Suppressor macrophage treated with lipopolysaccharide for 1 hour (primary cell): ENCODE measurements around the gene CBFA2T3.

Experiments
- DNase-seq, 3 donors: peaks; one replicate each; pipeline ENCODE4 v3.0.0-alpha.2; 2020 to 2022

CBFA2T3 gene

DNA sequence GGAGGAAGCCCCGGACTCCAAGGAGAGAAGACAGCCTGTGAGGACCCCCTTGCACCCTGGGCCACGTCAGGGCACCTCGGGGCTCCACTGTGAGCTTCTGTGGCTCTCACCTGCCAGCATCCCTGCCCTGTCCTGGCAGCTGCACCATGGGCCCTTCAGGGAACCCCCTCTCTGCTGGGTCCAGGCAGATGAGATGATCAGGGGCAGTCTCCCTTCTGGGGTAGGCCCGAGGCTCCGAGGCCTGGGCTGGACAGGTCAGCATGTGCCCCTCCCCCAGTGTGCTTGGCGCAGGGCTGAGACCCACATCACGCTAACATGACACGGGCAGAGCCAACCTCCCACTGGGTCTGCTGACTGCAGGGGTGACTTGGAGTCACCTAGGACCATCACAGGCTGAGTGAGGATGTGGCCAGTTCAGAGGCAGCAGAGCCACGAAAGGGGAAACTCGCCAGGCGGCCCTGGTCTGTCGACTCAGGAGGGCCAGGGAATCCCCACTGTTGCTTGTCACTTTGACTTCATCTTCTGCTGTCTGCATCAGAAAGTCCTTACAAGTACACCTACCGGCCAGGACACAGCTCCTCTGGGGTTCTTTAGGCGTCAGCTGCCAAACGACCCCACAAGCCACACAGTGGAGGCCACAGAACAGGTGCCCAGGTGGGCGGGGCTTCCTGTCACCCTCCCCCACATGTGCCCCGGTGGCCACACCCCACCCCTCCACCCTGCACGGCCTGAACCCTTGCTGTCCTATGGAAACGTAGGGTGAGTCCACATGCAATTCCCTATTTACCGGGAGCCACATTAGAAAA lies 122.5 kb downstream of the CBFA2T3 start:
- peak; percentile 91 to 92 (median 91) for DNase-seq

DNA sequence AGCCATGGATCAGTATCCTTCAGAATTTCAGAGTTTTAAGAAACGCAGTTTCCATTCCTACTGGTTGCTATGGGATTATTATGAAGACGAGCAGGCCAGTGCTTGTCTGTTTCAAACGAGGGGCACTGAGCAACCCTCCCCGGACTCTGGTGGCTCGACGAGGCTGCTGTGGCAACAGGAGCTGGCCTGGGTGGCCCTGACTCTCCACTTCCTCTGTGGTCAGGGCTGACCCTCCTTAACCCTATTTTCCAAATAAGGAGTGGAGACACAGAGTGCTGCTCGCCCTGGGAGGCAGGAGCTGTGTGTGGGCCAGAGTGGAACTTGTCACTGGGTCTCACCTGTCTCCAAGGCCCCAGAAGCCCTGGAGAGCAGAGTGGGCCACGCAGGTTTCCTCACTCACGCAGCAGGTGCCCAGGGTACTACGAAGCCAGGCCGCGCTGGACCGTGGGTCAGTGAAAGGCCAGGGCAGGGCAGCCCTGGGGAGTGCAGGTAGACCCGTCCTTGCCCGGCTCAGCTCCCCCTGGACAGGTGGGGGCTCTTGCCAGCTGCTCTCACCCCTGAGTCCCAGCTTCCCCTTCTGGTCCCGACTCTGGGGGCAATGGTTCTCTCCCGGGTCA lies 123.6 kb downstream of the CBFA2T3 start:
- peak; percentile 54 to 68 (median 59) for DNase-seq

DNA sequence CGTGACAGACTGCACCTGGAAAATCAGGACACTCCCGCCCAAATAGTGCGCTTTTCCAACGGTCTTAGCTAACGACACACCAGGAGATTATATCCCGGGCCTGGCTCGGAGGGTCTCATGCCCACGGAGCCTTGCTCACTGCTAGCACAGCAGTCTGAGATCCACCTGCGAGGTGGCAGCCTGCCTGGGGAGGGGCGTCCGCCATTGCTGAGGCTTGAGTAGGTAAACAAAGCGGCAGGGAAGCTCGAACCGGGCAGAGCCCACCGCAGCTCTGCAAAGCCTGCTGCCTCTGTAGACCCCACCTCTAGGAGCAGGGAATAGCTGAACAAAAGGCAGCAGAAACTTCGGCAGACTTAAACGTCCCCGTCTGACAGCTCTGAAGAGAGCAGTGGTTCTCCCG lies 125.4 kb downstream of the CBFA2T3 start:
- no peak for DNase-seq

DNA sequence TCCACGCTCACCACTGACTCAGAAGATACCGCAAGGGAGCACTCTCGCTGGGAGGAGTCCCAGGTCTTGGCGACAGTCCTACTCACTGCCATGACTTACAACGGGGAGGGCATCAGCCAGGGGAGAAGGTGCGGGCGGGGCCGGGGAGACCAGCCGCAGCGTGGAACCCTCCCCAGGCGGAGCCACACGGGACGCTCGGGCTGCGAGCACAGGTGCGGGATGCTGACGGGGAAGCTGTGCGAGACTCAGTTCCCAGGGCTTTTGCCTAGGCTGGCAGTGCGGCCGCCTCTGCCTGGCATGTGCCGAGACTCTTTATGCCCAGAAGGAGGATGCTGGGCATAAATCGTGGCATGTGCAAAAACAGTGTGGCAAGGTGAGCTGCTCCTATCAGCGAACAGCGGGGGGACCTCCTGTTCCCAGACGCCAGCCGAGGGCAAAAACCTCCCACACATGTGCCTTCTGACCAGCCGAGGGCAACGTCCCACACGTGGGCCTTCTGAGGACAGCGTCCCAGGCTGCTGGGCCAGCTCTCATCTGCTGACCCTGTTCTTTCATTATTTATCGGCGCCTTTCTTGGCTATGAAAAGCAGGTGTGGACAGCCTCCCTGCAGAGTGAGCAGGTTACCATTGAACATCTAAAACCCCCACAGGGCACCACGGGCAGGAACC lies 126.3 kb downstream of the CBFA2T3 start:
- DNase-seq, result no peak

DNA sequence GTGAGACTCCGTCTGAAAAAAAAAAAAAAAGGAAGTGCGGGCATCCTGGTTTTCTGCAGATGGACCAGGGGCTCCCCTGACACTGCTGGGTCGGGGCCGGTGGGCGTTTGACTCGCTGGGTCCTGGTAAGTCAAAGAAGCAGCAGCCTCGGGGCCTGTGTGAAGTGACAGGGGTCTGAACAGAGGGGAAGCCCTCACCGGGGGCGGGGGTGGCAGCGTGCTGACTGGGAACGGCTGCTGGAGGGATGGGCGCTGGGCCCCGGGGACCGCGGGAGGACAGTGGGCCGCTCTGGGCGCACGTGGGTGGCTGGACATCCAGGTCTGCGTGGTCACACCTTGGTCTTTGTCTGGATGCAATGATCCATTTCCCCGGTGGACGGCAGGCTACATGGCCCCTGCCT lies 128.4 kb downstream of the CBFA2T3 start:
- peak in 2 of 3 donors; percentile 23 to 25 for DNase-seq

DNA sequence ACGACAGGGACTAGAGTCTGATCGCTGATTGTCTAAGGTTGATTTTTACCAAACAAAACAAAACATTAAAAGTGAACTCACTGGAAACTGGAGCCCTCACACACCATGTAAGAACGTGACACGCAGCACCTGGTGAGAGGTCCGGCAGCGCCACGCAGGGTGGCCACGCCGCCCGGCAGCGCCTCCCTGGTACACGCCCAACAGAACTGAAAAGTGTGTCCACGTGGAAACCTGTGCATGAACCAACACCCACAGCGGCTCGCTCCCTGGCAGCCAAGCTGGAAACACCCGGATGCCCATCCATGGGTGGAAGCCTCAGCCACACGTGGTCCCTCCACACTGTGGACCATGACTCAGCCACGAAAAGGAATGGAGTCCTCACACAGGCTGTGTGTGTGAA lies 129.4 kb downstream of the CBFA2T3 start:
- no peak for DNase-seq

DNA sequence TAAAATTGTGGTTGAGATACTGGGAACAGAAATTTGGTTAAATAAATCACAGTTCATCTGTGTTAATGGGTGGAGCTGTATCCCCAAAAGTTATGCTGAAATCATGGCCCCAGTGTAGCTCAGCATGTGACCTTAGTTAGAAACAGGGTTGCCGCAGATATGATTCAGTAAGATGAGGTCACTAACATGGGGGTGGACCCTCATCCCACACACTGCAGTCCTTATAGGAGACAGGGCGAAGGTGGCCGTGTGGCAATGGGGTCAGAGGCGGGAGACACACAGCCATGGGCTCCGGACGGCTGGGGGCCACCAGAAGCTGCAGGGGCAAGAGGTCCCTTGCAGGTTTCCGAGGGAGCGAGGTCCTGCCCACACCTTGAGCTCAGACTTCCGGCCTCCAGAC lies 130.9 kb downstream of the CBFA2T3 start:
- peak; percentile 85 to 87 (median 86) for DNase-seq

DNA sequence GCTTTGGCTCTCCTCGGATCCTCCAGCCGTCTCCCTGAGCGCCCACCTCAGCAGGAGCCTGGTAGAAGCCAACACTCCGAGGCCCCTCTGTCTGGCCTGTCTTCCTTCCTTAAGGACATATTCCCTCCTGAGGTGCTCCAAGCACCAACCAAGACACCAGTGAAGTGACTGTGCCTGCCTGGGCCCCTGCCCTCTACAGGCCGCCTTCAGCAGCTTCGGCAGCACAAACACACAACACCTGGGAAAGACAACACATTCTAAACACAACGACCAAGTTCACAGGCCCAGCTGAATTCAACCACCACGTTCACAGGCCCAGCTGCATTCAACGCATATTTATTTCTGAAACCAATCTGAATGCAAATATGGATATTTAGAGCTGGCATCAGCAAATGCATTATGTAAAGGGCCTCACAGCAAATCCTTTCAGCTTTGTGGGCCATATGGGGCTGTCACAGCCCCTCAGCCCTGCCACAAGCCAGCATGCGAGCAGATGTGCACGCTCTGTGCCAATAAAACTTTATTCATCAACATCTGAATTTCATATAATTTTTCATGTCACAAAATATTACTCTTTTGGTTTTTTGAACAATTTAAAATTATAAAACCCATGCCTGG lies 132.5 kb downstream of the CBFA2T3 start:
- no peak for DNase-seq

DNA sequence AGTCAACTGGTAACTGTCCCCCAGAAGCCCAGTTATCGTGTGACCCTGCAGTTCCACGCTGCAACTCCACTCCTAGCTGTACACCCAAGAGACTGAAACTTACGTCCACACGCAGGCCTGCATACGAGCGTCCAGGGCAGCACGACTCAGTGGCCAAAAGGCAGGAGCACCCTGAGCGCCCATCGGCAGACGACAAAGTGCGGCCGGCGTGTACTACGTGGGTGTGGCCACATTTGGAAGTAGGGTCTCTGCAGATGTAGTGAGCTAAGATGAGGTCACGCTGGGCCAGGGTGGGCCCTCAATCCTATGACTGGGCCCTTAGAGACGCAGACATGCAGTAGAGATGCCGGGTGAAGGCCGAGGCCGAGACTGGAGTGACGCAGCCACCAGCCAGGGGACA lies 133.8 kb downstream of the CBFA2T3 start:
- DNase-seq, result no peak

DNA sequence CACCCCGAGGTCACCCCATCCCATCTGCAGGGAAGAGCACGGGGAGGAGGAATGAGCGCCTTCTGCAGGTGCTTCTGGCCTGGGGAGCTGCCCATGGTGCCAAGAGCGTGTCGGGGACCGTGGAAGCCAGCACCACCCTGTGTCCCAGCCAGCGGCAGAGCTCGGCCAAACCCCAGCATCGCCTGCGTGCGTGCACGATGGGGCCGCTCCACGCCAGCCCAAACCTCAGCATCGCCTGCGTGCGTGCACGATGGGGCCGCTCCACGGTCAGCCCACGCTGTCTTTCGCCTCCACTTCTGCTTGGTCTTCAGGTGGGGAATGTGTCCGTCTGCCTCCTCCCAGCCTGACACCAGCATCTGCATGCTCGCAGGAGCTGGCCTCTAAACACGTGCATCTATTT lies 134.2 kb downstream of the CBFA2T3 start:
- DNase-seq, result no peak

DNA sequence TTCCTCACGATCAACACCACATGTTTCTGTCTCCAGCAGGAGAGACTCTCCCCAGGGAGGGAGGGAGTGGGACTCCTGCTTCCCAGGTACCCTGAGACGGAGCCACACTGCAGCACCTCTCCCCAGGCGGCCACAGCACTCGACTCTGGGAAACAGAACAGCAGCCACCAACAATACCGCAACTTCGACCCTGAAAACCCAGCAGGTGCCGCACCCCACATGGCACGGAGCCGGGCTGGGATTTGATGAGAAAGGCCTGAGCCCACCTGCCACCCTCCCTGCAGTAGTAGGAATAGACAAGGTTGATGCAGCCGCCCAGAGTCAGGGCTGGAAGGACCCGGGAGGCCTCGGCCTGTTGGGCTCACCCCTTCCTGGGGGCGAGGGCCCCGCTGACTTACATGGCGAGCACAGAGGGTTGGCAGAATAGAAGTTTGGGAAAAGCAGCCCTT lies 134.7 kb downstream of the CBFA2T3 start:
- DNase-seq, result no peak

DNA sequence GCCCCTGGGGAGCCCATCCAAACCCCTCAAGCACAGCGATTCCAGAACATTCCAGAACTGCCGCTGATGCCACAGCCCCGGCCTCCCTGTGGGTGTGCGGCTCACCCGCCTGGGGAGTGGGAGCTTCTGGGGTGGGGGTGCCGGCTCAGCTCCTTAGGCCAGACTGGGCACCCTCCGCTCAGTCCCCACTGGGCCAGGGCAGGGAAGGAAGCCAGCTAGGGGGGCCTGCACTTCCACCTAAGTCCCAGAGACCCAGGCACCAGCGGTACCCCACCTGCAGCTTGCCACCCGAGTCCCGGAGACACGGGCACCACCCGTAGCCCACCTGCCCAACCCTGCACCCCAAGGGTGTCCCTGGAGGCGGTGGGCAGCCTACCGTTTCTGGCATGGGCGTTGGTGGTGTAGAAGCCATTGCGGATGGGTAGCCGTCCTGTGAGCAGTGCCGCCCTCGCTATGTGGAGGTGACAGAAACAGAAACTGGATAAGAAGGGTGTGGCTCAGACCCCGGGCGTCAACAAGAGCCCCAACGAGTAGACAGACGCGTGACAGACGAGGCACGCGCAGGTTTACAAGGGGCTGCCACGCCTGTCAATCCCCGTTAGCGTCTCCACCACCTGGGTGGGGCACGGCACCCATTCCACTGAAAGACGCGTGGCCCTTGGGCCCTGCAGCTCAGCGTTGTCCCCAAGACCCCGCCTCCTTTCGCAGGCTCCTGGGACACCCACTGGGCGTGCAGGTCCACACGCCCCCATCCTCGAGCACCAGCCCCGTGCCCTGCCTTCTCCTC lies 135.3 kb downstream of the CBFA2T3 start:
- DNase-seq, result no peak

DNA sequence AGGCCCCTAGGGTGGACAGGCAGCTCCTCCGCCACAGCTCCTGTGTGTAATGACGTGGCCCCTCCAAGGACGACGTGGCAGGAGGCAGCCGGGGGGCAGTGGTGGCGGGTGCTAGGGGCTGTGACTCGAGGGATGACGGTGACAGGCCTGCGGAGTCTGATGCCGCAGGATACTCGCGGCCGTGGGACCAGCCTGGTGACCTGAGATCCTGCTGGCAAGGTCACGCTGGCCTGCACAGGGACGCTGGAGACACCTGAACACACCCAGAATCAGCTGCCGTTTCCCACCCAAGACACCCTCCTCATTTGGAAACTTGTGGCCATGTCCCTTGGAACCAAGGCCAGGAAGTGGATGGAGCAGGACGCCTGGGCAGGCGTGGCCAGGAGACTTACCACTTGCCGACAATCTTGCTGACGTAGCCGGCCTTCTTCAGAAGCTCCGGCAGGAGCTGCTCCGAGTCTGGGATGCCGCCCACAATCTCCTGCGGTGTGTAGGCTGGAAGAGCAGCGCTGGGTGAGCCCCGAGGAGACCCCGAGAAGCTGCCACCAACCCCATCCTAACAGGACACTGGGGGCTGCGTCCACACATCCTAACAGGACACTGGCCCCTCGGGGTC lies 136.3 kb downstream of the CBFA2T3 start:
- DNase-seq, result no peak

DNA sequence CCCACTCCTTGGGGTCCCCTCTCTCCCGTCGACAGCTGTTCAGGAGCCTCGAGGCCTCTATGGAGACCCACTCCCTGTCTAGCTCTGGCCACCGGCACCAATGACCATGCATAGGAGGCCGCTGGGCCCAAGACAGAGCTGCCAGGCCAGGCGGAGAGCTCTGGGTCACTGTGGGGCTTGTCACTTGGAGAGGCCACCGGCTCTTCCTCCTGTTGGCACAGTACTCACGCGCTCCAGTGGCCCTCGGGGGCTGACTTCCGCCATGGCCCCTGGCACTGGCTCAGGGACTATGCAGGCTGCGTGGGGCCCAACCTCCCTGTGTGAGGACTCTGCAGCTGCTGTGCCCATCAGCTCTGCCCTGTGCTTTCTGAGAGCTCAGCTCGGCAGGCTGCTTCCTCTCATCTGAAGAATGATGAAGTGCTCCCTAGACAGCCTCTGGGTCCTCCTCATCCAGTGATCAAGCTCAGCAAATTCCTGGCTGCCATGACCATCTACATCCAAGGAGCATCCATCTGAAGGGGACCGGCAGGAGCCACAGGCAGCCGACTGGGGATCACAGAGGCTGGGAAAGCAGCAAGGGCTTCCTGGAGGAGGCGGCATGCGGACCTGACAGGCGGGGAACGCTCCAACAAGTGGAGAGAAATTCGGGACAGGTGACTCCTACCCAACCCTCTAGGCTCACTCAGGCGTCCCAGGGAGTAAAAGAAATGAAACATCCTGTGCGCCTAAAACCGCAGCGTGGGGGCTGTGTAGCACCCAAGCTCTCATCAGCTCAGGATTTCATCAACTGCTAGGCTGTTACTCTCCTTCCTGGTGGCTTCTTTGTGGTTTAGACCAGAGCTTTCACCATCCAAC lies 137.0 kb downstream of the CBFA2T3 start:
- peak in 1 of 3 donors; percentile 13 for DNase-seq

DNA sequence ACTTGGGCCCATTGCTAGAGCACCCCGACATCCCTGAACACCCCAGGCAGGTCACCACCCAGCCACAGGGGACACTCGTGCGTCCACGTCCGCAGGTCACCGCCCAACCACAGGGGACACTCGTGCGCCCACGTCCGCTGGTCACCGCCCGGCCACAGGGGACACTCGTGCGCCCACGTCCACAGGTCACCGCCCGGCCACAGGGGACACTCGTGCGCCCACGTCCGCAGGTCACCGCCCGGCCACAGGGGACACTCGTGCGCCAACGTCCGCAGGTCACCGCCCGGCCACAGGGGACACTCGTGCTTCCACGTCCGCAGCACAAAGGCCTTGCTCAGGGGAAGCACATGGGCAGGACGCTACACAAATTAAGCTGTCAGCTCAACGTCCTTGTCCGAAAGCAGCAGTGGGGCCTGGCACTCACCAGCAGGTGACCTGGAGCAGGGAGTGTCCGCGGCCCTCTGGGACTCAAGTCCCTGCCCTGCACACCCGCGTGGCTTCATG lies 137.9 kb downstream of the CBFA2T3 start:
- peak in 1 of 3 donors; percentile 17 for DNase-seq

DNA sequence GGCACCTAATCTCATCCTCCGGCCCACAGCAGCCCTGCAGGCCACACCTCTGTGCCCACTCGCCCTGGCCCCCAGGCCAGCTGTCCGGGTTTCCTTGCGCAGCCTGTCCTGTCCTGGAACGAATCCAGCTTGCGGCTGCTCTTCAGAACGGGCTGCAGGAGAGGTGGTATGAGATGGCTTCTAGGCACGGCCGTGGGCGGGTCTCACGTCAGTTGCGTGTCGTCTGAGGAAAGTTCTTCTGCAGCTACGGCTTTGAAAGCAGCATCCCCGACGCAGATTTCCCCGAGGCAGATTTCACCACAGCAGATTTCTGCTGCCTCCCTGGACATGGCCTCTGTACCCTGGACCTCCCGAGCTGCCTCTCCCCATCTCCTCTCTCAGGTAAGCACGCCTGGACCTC lies 138.4 kb downstream of the CBFA2T3 start:
- no peak for DNase-seq

DNA sequence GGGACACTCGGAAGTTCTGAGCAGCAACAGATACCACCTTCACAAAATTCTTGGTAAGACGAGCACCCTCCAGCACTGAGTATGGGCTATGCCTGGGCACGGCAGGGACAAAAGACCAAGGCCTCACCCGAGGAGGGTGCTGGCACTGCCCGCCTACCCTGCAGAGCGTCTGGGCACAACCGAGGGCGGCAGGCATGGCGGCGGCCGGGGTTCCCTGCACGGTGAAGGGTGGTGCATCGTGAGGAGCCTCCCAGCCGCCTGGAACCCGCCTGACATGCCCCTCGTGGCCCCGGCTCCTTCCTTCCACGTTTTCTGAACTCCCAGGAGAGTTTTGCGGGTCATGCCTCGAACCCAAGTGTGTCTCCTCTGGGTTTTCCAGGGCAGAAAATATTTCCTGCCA lies 139.2 kb downstream of the CBFA2T3 start:
- DNase-seq, result no peak

DNA sequence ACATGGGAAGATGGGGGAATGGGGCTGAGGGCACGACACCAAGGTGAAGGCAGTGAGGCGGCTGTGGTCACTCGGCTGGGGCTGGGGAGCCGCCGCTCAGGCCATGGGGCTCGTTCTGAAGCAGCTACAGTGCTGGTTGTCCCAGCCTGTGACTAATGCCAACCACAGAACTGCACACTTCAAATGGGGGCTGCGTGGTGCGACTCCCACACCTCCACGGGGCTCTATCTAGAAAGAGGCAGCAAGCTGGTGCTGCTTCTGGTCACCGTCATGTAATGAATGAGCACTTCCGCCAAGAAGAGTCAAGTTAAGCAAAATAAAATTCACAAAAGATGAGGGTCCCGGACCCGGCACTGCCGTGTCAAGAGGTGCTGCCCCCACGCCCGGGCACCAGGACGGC lies 140.2 kb downstream of the CBFA2T3 start:
- DNase-seq, result no peak

DNA sequence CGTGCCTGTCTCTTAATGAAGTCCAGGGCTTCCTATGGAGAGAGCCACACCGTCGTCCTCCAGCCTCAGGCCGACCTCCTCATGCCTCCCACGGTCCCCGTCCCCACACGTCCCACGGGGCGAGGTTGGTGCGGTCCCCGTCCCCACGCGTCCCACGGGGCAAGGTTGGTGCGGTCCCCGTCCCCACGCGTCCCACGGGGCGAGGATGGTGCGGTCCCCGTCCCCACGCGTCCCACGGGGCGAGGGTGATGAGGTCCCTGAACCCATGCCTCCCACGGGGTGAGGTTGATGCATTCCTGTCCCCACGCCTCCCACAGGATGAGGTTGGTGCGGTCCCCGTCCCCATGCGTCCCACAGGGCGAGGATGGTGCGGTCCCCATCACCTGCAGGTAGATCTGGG lies 141.2 kb downstream of the CBFA2T3 start:
- DNase-seq, result no peak

DNA sequence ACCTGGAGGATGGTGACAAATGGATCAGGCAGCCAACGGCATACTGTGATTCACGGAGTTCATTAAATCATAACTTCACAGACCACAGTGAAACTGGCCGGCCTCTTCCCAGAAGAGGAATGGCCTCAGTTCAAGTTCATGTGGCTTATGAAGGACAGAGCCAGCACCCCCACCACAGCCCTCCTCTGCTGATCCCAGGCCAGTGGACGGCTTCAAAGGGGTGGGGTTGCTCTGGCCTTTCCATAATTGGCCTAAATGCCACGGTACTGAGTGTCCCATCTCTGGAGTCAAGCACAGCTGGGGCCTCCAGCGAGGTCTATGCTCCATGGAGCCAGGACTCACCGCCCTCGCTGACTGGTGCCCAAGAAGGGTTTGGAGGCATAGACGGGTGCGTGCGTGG lies 141.6 kb downstream of the CBFA2T3 start:
- no peak for DNase-seq

DNA sequence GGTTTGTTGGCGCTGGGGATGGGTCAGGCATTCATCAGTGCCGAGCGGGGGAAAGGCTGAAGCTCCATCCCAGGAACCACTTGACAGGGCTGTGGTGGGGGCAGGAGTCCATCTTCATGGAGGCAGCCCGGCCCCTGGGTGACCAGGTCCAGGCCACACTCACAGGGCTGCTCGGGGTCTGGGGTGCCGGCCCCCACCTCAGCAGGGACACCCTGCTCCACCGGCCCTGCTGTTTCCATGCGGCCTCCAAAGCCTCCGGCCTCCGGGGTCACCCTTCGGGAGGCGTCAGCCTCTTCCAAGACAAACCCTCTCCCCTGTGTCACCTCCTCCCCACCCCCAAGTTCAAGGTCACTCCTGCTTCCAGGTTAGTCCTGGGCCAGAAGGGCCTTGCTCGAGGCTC lies 142.3 kb downstream of the CBFA2T3 start:
- no peak for DNase-seq
